VCaP (cell line): ENCODE data around the gene HJV.
"Not testable (repeated sequence)": the region's sequence is repeated elsewhere in the genome, so short reads cannot be mapped to it uniquely, and the experiment has no call there.

Experiments used
- H3K27ac ChIP-seq: fragments of 450-650 bp; 2 replicates; pipeline ENCODE4 v1.5.1; 2017
- CTCF ChIP-seq: fragments of 450-650 bp; conservative IDR thresholded peaks from 2 replicates; pipeline ENCODE4 v1.5.1; 2017; ENCODE audit warnings: mild to moderate bottlenecking, moderate library complexity

The HJV gene

DNA sequence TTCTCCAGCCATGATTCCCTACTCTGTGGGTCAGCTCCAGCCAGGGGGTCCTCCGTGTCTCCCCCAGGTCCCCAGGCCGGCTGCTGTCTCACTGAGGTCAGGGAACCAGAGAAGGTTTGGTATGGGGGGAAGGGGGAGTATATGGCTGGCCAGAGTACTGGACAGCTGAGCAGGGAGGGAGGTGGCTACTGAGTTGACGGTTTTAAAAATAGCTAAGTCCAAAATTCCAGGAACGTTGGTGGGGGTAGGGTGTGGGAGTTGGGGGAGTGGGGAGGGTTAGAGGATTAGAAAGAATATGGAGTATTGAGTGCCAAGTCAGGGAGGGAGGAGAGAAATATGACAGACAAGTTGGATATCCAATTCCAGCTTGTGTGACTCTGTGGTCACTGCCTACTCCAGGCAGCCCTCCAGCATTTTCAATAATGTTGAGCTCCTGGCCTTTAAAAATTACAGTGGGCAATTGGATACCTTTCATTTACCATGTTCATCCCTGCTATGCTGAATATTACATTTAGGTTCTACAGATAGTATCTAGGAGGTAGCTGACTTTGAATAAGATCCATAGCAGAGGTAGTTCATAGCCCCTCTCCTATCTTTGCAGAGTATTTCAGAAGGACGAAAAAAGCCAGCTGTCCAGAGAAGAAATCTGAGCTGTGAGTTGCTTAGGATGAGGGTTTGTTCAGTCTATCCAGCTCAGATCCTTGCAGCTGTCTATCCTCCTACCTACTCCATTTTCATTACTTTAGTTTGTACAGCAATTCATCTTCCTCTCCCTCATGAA is at the start of gene HJV:
TSS of gene HJV (minus strand) at position 114 of the 781 bp plus-strand sequence. CDS start 1,504 bp downstream, outside the sequence.
- no peak for TF ChIP-seq CTCF
- no peak within 1 kb of the TSS for H3K27ac ChIP-seq

- not testable (repeated sequence) for H3K27ac ChIP-seq
Observed at GRCh38 chr1:146059148-146059547, 37.6 kb upstream of the HJV start.

DNA sequence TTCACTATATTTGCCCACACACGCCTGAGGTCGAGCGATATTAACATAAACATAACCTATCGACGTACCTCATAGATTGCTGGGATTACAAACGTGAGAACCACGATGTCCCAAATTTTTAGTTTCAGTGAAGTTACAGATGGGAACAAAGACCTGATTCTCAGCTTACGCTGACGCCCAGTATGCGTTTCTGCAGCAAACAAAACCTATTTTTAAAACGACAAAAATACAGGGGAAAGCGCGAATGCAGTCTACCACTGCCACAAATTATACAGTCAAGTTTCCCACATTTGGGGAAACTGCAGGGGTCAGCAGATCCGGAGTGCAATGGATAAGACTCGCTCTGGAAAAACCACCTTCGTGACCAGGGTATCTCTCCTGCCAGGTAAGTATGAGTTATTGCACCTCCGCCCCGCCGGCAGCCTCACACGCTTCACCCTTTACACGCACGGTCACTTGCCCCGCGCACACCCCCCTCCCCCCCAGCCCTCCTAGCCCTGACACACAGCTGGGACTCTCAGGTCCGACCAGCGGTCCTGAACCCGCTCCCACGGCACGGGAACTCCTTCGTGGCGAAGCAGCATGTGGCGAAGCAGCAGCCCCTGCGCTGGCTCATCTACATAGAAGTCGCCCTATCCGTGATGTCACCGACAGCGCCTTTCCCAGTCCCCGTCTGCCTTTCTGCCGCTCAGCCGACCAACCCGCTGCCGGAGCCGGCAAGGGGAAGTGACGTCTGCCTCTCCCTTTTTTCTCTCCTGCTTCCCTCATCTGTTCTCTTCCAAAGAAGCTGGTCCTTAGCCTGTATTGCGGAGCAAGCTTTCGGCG is 30.5 kb upstream of the HJV start:
- H3K27ac ChIP-seq, result peak overlapping the region; percentile 92

DNA sequence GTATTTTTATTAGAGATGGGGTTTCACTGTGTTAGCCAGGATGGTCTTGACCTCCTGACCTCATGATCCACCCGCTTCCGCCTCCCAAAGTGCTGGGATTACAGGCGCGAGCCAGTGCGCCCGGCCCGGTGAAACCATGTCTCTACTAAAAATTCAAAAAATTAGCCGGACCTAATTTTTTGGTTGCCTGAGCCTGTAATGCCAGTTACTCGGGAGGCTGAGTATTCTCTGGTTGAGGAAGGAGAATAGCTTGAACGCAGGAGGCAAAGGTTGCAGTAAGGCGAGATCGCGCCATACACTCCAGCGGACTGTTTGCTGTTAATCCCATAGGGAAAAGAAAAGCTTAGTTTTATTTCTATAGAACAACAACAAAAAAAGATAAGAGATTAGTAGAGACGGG is 29.9 kb upstream of the HJV start:
- no peak for TF ChIP-seq CTCF

DNA sequence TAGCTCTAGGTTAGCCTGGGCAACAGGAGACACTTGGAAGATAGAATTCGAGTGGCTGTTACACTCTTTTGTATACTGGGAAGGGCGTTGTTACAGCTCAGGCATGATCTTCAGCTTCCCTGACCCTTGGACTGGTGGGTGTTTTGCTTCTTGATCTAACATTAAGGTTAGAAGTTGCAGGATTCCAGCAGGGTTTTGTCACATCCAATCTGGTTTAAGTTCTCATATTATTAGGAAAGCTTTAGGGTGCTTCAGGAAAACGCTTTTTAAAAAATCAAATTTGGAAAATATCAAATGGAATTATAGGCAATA is 29.1 kb upstream of the HJV start:
- peak overlapping the region; percentile 92; the same call in 1 of the 2 replicates for H3K27ac ChIP-seq

More for the DNA sequence above, 29.9 kb upstream of the HJV start:
- peak overlapping the region; percentile 92 for H3K27ac ChIP-seq

DNA sequence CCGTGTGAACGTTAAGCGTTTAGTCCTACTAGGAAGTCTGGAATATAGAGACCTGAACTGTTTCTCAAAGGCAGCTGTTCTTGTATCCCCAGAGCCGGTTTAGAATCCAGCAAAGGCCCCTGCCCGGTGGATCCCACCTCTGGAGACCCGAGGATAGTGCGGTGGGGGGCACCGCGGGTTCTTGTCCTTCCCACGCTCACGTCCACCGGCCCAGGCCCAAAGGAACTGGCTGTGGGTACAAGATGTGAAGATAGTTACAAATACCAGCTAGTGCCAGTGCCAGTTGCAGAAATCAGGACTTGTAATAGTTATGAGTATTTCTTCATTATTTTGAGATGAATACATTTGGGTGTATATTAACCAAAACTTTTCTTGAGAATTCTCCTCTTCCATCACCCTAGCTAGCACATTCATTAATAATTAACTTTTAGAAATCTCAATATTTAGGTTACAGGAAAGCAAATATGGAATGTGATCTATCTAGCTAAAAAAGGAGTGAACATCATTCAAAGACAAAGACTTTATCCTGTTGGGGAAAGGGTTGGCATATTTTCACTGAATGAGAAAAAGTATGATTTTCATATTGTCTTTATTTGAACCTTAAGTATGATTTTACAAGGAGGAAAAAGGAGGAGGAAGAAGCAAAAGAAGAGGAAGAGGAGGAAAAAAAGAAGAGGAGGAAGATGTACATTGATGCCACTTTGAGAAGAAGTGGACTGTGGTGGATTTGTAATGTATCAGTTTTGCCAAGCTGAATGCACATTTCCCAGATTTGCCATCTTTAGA is 28.5 kb upstream of the HJV start:
- H3K27ac ChIP-seq, result peak overlapping the region; percentile 92; the same call in 1 of the 2 replicates

GRCh38 chr1:146049436-146049835 is 27.9 kb upstream of the HJV start:
- TF ChIP-seq CTCF, result no peak
- no peak overlapping the region for H3K27ac ChIP-seq

DNA sequence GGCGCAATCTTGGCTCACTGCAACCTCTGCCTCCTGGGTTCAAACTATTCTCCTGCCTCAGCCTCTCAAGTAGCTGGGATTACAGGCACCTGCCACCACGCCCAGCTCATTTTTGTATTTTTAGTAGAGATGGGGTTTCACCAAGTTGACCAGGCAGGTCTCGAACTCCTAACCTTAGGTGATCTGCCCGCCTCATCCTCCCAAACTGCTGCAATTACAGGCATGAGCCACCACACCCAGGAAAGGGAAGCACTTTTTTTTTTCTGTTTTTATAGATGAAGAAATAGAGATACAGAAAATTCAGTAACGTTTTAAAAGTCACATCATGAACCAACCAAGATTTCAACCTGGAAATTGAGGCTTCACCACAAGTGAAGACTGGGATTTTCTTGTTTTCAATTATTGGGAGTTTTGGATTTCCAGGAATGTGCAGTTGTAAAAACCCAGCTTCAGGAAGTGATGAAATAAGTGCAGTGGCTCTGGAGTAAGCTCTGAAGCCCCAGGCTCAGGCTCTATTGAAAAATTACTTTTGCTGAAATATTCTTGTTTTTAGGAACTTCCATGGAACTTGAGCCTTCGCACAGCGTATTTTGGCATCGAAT is 27.1 kb upstream of the HJV start:
- H3K27ac ChIP-seq, result not testable (repeated sequence)

DNA sequence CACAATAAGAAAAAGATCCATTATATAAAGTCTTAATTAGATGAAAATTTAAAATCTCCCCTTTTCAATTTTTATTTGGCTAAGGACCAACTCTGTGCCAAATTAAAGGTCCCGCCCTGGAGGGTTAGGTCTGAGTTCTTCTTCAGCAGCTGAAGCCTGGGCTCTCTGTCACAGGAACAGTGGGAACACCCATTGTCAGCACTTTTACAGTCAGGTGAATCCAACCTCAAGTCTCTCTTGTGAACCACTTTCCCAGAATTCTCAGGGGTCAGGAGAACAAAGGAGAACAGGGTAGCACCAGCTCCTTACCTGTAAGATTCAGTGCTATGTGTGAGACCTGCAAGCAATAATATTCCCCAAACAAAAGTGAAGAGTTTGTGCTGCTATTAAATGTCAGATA is 25.1 kb upstream of the HJV start:
- H3K27ac ChIP-seq, result no peak overlapping the region
- no peak for TF ChIP-seq CTCF

- no peak for TF ChIP-seq CTCF
- peak overlapping the region; percentile 80 for H3K27ac ChIP-seq
Observed at GRCh38 chr1:146039844-146040194, 18.3 kb upstream of the HJV start.
